Measurements from ENCODE around the gene ACBD5. TPM values are rescaled to one million over a fixed set of nuclear protein-coding genes. Genes with fewer than 3 reads are reported as not detected.

ACBD5 gene
- total and polyA plus RNA-seq, 4 donors: 12.6 to 39.7 (median 17.1) TPM

DNA sequence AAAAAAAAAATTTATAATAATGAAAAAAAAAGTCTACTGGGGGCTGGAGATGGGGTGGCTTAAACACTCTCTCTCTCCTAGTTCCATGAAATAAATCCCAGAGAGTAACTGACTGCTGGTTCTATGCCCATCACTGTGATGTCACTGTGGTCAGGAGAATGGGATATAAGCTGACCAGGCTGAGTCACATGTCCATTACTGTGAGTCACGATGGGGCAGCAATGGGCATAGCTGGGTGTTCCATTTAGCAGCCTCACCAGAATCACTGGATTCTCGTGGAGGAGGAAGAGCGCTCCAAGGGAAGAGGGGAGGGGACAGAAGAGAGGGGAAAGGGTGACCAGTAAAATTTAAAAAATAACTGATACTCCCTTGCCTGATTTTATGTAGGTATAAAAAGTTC is 48.3 kb downstream of the ACBD5 start (continued):
- TF ChIP-seq, protein P1, sequence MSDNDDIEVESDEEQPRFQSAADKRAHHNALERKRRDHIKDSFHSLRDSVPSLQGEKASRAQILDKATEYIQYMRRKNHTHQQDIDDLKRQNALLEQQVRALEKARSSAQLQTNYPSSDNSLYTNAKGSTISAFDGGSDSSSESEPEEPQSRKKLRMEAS (IDR thresholded peaks at IDR 0.05): no peak
- no peak for TF ChIP-seq FOXA1 (IDR thresholded peaks at IDR 0.05)
- no peak for TF ChIP-seq FOXA2 (IDR thresholded peaks at IDR 0.05)

DNA sequence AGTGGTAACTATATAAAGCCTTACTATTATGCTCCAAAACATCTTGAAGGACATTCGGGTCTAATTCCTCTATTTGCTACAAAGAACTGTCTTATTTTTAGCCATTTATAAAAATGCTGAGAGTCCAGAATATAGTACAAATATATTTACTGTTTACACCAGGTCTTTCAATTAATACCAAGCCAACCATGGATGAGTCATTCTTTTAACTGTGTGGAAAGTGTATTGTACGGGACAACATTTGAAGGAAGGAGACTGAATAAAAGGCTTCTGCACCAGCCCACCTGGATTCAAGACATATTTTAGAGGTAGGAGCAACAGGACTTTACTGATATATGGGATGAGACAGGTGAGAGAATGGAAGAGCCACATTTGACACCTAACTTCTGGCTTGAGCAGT is 50.1 kb downstream of the ACBD5 start:
- TF ChIP-seq HNF4A (conservative IDR thresholded peaks at IDR 0.05) (no peak), HNF4G (IDR thresholded peaks at IDR 0.05) (no peak), RAD21 (IDR thresholded peaks at IDR 0.05) (no peak), GABPA (IDR thresholded peaks at IDR 0.05 in 1 of 2, conservative IDR thresholded peaks at IDR 0.05 in 1 of 2) (no peak), NR2F2 (IDR thresholded peaks at IDR 0.05) (no peak), FOXA2 (IDR thresholded peaks at IDR 0.05) (no peak), YY1 (IDR thresholded peaks at IDR 0.05) (no peak)
- TF ChIP-seq, protein P1 (IDR thresholded peaks at IDR 0.05): no peak
- no peaks in the 10 kb centered on the region for H3K27me3 ChIP-seq (ENCODE audit: control insufficient read depth in 4 of 4, insufficient read depth in 4 of 4, low read length in 3 of 4)
- no peak overlapping the region for H3K4me3 ChIP-seq (ENCODE audit: low read depth in 1 of 3, low read length in 3 of 3)
- no peaks in the 10 kb centered on the region for H3K4me1 ChIP-seq (ENCODE audit: control insufficient read depth in 4 of 4, insufficient read depth in 4 of 4, low read length in 3 of 4)
- DNase-seq (ENCODE audit: low spot score): no peak
- no peak overlapping the region for H3K9ac ChIP-seq (ENCODE audit: low read depth in 1 of 2, low read length in 2 of 2)
- WGBS: 90% methylated on average over 2 of the region's 2 CpGs
- H3K27ac ChIP-seq (ENCODE audit: low read depth in 1 of 2, low read length in 2 of 2): no peak overlapping the region
- no peaks in the 10 kb centered on the region for H3K9me3 ChIP-seq (ENCODE audit: control insufficient read depth in 4 of 4, low read length in 3 of 4)
- peaks cover 2 to 14% (median 7%) of the 10 kb centered on the region in 4 donors for H3K36me3 ChIP-seq (ENCODE audit: control insufficient read depth in 4 of 4, insufficient read depth in 3 of 4, low read depth in 1 of 4, low read length in 3 of 4)

DNA sequence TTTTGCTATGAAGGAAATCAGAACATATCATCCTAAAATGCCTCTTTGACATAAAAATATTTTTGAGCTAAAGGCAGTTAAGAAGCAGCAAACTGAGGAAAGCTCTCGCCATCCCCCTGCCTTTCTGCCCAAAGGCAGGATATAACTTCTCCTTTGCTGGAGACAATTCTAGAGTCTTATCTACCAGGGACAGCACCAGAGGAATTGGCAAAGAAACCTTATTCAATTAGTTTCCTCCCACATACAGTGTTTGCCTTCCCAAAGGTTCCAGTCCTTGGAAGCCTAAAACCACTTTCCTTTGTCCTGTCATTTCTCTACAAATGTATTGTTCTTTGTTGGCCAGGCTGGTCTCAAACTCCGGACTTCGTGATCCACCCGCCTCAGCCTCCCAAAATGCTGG is 51.7 kb downstream of the ACBD5 start:
- TF ChIP-seq SP1 (IDR thresholded peaks at IDR 0.05) (no peak), HNF4G (IDR thresholded peaks at IDR 0.05) (no peak), EGR1 (IDR thresholded peaks at IDR 0.05; ENCODE audit: low read depth in 2 of 2) (no peak), GABPA (IDR thresholded peaks at IDR 0.05 in 1 of 2, conservative IDR thresholded peaks at IDR 0.05 in 1 of 2) (no peak), HNF4A (conservative IDR thresholded peaks at IDR 0.05) (no peak), TAF1 (conservative IDR thresholded peaks at IDR 0.05) (no peak)
- TF ChIP-seq, protein P2, sequence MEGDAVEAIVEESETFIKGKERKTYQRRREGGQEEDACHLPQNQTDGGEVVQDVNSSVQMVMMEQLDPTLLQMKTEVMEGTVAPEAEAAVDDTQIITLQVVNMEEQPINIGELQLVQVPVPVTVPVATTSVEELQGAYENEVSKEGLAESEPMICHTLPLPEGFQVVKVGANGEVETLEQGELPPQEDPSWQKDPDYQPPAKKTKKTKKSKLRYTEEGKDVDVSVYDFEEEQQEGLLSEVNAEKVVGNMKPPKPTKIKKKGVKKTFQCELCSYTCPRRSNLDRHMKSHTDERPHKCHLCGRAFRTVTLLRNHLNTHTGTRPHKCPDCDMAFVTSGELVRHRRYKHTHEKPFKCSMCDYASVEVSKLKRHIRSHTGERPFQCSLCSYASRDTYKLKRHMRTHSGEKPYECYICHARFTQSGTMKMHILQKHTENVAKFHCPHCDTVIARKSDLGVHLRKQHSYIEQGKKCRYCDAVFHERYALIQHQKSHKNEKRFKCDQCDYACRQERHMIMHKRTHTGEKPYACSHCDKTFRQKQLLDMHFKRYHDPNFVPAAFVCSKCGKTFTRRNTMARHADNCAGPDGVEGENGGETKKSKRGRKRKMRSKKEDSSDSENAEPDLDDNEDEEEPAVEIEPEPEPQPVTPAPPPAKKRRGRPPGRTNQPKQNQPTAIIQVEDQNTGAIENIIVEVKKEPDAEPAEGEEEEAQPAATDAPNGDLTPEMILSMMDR (IDR thresholded peaks at IDR 0.05; ENCODE audit: low read depth, low read length, missing input control): no peak
- TF ChIP-seq, protein P1 (IDR thresholded peaks at IDR 0.05): no peak
- H3K27ac ChIP-seq (ENCODE audit: low read depth in 1 of 2, low read length in 2 of 2): no peak overlapping the region
- WGBS: 98% methylated on average over 4 of the region's 4 CpGs
- no peaks in the 10 kb centered on the region for H3K27me3 ChIP-seq (ENCODE audit: control insufficient read depth in 4 of 4, insufficient read depth in 4 of 4, low read length in 3 of 4)
- no peak overlapping the region for H3K9ac ChIP-seq (ENCODE audit: low read depth in 1 of 2, low read length in 2 of 2)
- H3K4me3 ChIP-seq (ENCODE audit: low read depth in 1 of 3, low read length in 3 of 3): no peak overlapping the region
- no peaks in the 10 kb centered on the region for H3K4me1 ChIP-seq (ENCODE audit: control insufficient read depth in 4 of 4, insufficient read depth in 4 of 4, low read length in 3 of 4)
- no peak for DNase-seq (ENCODE audit: low spot score)
- H3K36me3 ChIP-seq (ENCODE audit: control insufficient read depth in 4 of 4, insufficient read depth in 3 of 4, low read depth in 1 of 4, low read length in 3 of 4): peaks cover 5 to 18% (median 7%) of the 10 kb centered on the region in 4 donors
- no peaks in the 10 kb centered on the region for H3K9me3 ChIP-seq (ENCODE audit: control insufficient read depth in 4 of 4, low read length in 3 of 4)

DNA sequence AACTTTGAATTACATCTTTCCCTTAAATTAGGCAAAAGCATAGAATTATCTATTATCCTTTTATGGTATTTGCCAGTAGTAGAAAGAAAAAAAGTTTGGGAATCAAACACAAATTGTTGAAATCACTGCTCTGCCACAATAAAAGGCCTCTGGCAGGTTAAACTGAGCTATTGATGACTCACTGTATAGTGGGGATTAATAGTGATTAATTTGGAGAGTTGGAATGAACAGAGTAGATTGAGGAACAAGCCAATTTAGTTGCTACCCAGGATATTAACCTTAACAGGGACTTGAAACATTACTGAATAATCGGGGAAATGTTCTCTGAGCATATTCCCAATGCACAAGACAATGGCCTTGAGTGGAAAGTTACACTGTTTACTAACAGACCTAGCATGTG is 52.3 kb downstream of the ACBD5 start:
- 97% methylated on average over 1 of the region's 1 CpG for WGBS
- H3K36me3 ChIP-seq (ENCODE audit: control insufficient read depth in 4 of 4, insufficient read depth in 3 of 4, low read depth in 1 of 4, low read length in 3 of 4): peaks cover 5 to 18% (median 7%) of the 10 kb centered on the region in 4 donors

More for the DNA sequence above, 52.3 kb downstream of the ACBD5 start:
- Histone ChIP-seq H3K9ac (ENCODE audit: low read depth in 1 of 2, low read length in 2 of 2) (no peak overlapping the region), H3K27ac (ENCODE audit: low read depth in 1 of 2, low read length in 2 of 2) (no peak overlapping the region), H3K27me3 (ENCODE audit: control insufficient read depth in 4 of 4, insufficient read depth in 4 of 4, low read length in 3 of 4) (no peaks in the 10 kb centered on the region), H3K4me1 (ENCODE audit: control insufficient read depth in 4 of 4, insufficient read depth in 4 of 4, low read length in 3 of 4) (no peaks in the 10 kb centered on the region), H3K4me3 (ENCODE audit: low read depth in 1 of 3, low read length in 3 of 3) (no peak overlapping the region), H3K9me3 (ENCODE audit: control insufficient read depth in 4 of 4, low read length in 3 of 4) (no peaks in the 10 kb centered on the region)
- no peak for TF ChIP-seq FOXA2 (IDR thresholded peaks at IDR 0.05)
- no peak for TF ChIP-seq JUND (IDR thresholded peaks at IDR 0.05)
- TF ChIP-seq, protein P1 (IDR thresholded peaks at IDR 0.05): no peak
- TF ChIP-seq SP1 (IDR thresholded peaks at IDR 0.05): no peak
- no peak for TF ChIP-seq TAF1 (conservative IDR thresholded peaks at IDR 0.05)
- no peak for TF ChIP-seq EGR1 (IDR thresholded peaks at IDR 0.05; ENCODE audit: low read depth in 2 of 2)
- DNase-seq (ENCODE audit: low spot score): no peak

All from liver (tissue), 9 donors.